ENCODE results near the gene MPZL3. TPM values are rescaled to one million over a fixed set of nuclear protein-coding genes. Genes with fewer than 3 reads are reported as not detected.

MPZL3 gene
- polyA plus RNA-seq, 1 donor from 2014 or later = 3.6 TPM

- Histone ChIP-seq H3K4me3 (ENCODE audit: low read length) (no peak overlapping the region), H3K9me2 (ENCODE audit: insufficient read depth, low read length) (no peaks in the 10 kb centered on the region), H3K27ac (ENCODE audit: low read length) (no peak overlapping the region), H3K9me3 (ENCODE audit: low read length) (no peaks in the 10 kb centered on the region), H3F3A (ENCODE audit: insufficient read depth, low read length, poor library complexity, severe bottlenecking) (no peaks in the 10 kb centered on the region), H3K27me3 (ENCODE audit: insufficient read depth, low read depth, low read length) (no peaks in the 10 kb centered on the region), H3K9ac (ENCODE audit: low read length) (no peak overlapping the region), H3K36me3 (ENCODE audit: insufficient read depth, low read length) (no peaks in the 10 kb centered on the region), H3K79me2 (replicated peaks; ENCODE audit: insufficient read depth, low read length) (no peaks in the 10 kb centered on the region), H4K20me1 (ENCODE audit: insufficient read depth) (no peaks in the 10 kb centered on the region), H2AFZ (ENCODE audit: low read depth, low read length) (no peak overlapping the region), H3K4me2 (ENCODE audit: low read length) (no peak overlapping the region)
- TF ChIP-seq POLR2AphosphoS5 (IDR thresholded peaks at IDR 0.05) = peak; percentile 72
- TF ChIP-seq TAF1 (IDR thresholded peaks at IDR 0.05; ENCODE audit: low read depth) = no peak
- no peak for TF ChIP-seq RAD21 (conservative IDR thresholded peaks at IDR 0.05)
- TF ChIP-seq, protein P1, sequence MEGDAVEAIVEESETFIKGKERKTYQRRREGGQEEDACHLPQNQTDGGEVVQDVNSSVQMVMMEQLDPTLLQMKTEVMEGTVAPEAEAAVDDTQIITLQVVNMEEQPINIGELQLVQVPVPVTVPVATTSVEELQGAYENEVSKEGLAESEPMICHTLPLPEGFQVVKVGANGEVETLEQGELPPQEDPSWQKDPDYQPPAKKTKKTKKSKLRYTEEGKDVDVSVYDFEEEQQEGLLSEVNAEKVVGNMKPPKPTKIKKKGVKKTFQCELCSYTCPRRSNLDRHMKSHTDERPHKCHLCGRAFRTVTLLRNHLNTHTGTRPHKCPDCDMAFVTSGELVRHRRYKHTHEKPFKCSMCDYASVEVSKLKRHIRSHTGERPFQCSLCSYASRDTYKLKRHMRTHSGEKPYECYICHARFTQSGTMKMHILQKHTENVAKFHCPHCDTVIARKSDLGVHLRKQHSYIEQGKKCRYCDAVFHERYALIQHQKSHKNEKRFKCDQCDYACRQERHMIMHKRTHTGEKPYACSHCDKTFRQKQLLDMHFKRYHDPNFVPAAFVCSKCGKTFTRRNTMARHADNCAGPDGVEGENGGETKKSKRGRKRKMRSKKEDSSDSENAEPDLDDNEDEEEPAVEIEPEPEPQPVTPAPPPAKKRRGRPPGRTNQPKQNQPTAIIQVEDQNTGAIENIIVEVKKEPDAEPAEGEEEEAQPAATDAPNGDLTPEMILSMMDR (IDR thresholded peaks at IDR 0.05; ENCODE audit: poor library complexity, severe bottlenecking) = no peak
- TF ChIP-seq, protein P2, sequence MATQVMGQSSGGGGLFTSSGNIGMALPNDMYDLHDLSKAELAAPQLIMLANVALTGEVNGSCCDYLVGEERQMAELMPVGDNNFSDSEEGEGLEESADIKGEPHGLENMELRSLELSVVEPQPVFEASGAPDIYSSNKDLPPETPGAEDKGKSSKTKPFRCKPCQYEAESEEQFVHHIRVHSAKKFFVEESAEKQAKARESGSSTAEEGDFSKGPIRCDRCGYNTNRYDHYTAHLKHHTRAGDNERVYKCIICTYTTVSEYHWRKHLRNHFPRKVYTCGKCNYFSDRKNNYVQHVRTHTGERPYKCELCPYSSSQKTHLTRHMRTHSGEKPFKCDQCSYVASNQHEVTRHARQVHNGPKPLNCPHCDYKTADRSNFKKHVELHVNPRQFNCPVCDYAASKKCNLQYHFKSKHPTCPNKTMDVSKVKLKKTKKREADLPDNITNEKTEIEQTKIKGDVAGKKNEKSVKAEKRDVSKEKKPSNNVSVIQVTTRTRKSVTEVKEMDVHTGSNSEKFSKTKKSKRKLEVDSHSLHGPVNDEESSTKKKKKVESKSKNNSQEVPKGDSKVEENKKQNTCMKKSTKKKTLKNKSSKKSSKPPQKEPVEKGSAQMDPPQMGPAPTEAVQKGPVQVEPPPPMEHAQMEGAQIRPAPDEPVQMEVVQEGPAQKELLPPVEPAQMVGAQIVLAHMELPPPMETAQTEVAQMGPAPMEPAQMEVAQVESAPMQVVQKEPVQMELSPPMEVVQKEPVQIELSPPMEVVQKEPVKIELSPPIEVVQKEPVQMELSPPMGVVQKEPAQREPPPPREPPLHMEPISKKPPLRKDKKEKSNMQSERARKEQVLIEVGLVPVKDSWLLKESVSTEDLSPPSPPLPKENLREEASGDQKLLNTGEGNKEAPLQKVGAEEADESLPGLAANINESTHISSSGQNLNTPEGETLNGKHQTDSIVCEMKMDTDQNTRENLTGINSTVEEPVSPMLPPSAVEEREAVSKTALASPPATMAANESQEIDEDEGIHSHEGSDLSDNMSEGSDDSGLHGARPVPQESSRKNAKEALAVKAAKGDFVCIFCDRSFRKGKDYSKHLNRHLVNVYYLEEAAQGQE (IDR thresholded peaks at IDR 0.05; ENCODE audit: borderline replicate concordance) = no peak
- TF ChIP-seq EZH2 (IDR thresholded peaks at IDR 0.05; ENCODE audit: borderline replicate concordance, insufficient read depth, low read length, poor library complexity, severe bottlenecking) = no peak
- TF ChIP-seq EP300 (conservative IDR thresholded peaks at IDR 0.05; ENCODE audit: poor library complexity, severe bottlenecking) = peak; percentile 27
- no peak for TF ChIP-seq SMC3 (conservative IDR thresholded peaks at IDR 0.05; ENCODE audit: poor library complexity)
- no peak for TF ChIP-seq MXI1 (conservative IDR thresholded peaks at IDR 0.05; ENCODE audit: poor library complexity, severe bottlenecking)
Measured at GRCh38 chr11:118283037-118283636, 31.0 kb upstream of the MPZL3 start.

- H4K20me1 ChIP-seq (ENCODE audit: insufficient read depth) = no peaks in the 10 kb centered on the region
- no peak overlapping the region for H3K4me3 ChIP-seq (ENCODE audit: low read length)
- no peaks in the 10 kb centered on the region for H3K36me3 ChIP-seq (ENCODE audit: insufficient read depth, low read length)
- H3F3A ChIP-seq (ENCODE audit: insufficient read depth, low read length, poor library complexity, severe bottlenecking) = no peaks in the 10 kb centered on the region
- no peaks in the 10 kb centered on the region for H3K27me3 ChIP-seq (ENCODE audit: insufficient read depth, low read depth, low read length)
- no peak overlapping the region for H3K4me2 ChIP-seq (ENCODE audit: low read length)
- no peaks in the 10 kb centered on the region for H3K9me3 ChIP-seq (ENCODE audit: low read length)
- TF ChIP-seq RAD21 (conservative IDR thresholded peaks at IDR 0.05) (no peak), SMC3 (conservative IDR thresholded peaks at IDR 0.05; ENCODE audit: poor library complexity) (no peak), EP300 (conservative IDR thresholded peaks at IDR 0.05; ENCODE audit: poor library complexity, severe bottlenecking) (no peak), POLR2AphosphoS5 (IDR thresholded peaks at IDR 0.05) (no peak)
- TF ChIP-seq, protein P1 (IDR thresholded peaks at IDR 0.05; ENCODE audit: poor library complexity, severe bottlenecking) = no peak
- no peak overlapping the region for H3K9ac ChIP-seq (ENCODE audit: low read length)
- no peak overlapping the region for H3K27ac ChIP-seq (ENCODE audit: low read length)
- H3K79me2 ChIP-seq (replicated peaks; ENCODE audit: insufficient read depth, low read length) = no peaks in the 10 kb centered on the region
- H3K9me2 ChIP-seq (ENCODE audit: insufficient read depth, low read length) = no peaks in the 10 kb centered on the region
- no peak overlapping the region for H2AFZ ChIP-seq (ENCODE audit: low read depth, low read length)
Measured at GRCh38 chr11:118282606-118283005, 30.4 kb upstream of the MPZL3 start.

All from neural cell (in vitro differentiated cells).